Nephron progenitor cell (in vitro differentiated cells): ENCODE data around the gene DPM3.

Experiments used
- DNase-seq: peaks from one replicate; pipeline ENCODE4 v3.0.0; 2021
- H3K27ac Mint-ChIP-seq: 2 replicates; pipeline ENCODE4 v1.8.0; 2021; ENCODE audit warnings: mild to moderate bottlenecking, moderate library complexity, mixed read lengths
- H3K27me3 Mint-ChIP-seq: 2 replicates; pipeline ENCODE4 v1.8.0; 2021; ENCODE audit warnings: mild to moderate bottlenecking, low read depth, mixed read lengths; ENCODE audit not compliant: poor library complexity
- H3K36me3 Mint-ChIP-seq: 2 replicates; pipeline ENCODE4 v1.8.0; 2021; ENCODE audit warnings: low read depth, mixed read lengths
- H3K4me1 Mint-ChIP-seq: 2 replicates; pipeline ENCODE4 v1.8.0; 2021; ENCODE audit warnings: mixed read lengths
- H3K4me3 Mint-ChIP-seq: 2 replicates; pipeline ENCODE4 v1.8.0; 2021; ENCODE audit warnings: mild to moderate bottlenecking, moderate library complexity, mixed read lengths
- H3K9me3 Mint-ChIP-seq: 2 replicates; pipeline ENCODE4 v1.8.0; 2021; ENCODE audit warnings: mild to moderate bottlenecking, moderate library complexity, mixed read lengths
- TF ChIP-seq, protein P1 (sequence below): fragments of 200-600 bp; sonication (generic); IDR thresholded peaks from 2 replicates; pipeline ENCODE4 v1.5.0; 2021; ENCODE audit warnings: antibody characterized with exemption

DPM3 gene

DNA sequence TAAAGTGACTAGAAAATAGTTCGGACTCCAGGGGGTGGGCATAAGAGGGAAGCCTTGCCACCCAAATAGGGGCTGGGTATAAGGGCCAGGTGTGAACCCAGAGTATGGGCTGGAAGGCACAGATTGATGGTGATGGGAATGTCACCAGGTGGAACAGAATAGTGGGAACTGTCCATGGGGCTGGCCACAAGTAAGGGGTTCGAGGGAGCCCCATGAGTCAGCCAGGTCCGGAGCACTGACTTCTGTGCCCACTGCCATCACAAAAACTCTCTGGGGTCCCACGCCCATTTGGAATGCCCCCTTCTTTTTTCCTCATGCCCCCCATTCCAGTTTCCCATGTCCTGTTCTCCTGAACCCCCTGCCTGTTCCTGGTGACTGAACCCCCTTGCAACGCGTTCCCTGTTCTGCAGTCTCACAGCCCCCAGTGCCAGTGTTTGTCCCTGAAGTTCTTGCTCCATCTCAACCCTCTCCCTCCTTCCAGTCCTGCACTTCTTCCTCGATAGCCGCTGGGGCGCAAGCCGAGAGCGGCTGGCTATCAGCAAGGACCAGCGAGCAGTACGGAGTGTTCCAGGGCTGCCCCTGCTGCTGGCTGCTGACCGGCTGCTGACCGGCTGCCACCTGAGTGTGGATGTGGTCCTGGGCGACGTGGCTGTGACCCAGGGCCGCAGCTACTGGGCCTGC is 41.2 kb upstream of the DPM3 start:
- no peak overlapping the region for H3K4me3 Mint-ChIP-seq
- DNase-seq = no peak

DNA sequence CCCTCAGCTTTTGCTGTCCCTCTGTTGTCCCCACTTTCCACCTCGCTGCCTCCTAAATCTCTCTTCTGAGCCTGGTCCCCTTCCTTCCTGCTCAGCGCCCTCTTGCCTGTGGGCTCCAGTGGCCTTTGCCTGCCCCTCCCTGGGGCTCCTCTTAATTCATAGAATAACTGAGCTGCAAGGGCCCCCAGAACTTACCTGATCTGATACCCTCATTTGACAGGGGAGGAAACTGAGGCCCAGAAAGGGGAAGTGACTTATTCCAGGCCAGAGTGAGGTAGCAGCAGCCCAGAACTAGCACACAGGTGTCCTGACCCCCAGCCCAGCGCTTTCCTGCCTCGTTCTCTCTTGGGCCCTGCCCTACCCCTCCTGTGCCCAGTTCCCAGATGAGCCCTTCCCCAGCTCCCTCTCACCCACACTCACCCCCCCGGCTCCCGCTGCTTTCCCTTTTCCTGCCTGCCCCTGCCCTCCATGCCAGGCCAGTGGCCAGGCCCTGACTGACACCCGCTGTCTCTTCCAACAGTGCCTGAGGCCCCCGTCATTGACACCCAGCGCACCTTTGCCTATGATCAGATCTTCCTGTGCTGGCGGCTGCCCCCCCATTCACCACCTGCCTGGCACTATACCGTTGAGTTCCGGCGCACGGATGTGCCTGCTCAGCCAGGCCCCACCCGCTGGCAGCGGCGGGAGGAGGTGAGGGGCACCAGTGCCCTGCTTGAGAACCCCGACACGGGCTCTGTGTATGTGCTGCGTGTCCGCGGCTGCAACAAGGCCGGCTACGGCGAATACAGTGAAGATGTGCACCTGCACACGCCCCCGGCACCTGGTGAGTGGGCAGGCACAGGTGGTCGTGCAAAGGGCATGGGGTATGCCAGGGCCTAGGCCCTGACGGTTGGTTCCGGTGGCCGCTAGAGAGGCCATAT is 39.0 kb upstream of the DPM3 start:
- peaks cover 10% of the 10 kb centered on the region for H3K27me3 Mint-ChIP-seq
- TF ChIP-seq, protein P1, sequence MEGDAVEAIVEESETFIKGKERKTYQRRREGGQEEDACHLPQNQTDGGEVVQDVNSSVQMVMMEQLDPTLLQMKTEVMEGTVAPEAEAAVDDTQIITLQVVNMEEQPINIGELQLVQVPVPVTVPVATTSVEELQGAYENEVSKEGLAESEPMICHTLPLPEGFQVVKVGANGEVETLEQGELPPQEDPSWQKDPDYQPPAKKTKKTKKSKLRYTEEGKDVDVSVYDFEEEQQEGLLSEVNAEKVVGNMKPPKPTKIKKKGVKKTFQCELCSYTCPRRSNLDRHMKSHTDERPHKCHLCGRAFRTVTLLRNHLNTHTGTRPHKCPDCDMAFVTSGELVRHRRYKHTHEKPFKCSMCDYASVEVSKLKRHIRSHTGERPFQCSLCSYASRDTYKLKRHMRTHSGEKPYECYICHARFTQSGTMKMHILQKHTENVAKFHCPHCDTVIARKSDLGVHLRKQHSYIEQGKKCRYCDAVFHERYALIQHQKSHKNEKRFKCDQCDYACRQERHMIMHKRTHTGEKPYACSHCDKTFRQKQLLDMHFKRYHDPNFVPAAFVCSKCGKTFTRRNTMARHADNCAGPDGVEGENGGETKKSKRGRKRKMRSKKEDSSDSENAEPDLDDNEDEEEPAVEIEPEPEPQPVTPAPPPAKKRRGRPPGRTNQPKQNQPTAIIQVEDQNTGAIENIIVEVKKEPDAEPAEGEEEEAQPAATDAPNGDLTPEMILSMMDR = no peak
- DNase-seq = no peak
- H3K27ac Mint-ChIP-seq = no peak overlapping the region
- H3K9me3 Mint-ChIP-seq = no peaks in the 10 kb centered on the region
- no peak overlapping the region for H3K4me3 Mint-ChIP-seq
- H3K36me3 Mint-ChIP-seq = peaks cover 28% of the 10 kb centered on the region
- peaks cover 26% of the 10 kb centered on the region for H3K4me1 Mint-ChIP-seq

More for the DNA sequence above, 41.2 kb upstream of the DPM3 start:
- TF ChIP-seq, protein P1 = no peak
- Mint-ChIP-seq H3K27ac (no peak overlapping the region), H3K9me3 (no peaks in the 10 kb centered on the region), H3K36me3 (peaks cover 26% of the 10 kb centered on the region), H3K27me3 (peaks cover 7% of the 10 kb centered on the region), H3K4me1 (peaks cover 20% of the 10 kb centered on the region)

GRCh38 chr1:155178441-155179111 is 38.2 kb upstream of the DPM3 start:
- peaks cover 28% of the 10 kb centered on the region for H3K36me3 Mint-ChIP-seq
- H3K4me3 Mint-ChIP-seq = no peak overlapping the region
- no peak for DNase-seq
- peak overlapping the region; percentile 67 for H3K27ac Mint-ChIP-seq
- no peaks in the 10 kb centered on the region for H3K9me3 Mint-ChIP-seq
- H3K27me3 Mint-ChIP-seq = peaks cover 11% of the 10 kb centered on the region
- TF ChIP-seq, protein P1 = no peak
- peaks cover 34% of the 10 kb centered on the region for H3K4me1 Mint-ChIP-seq

GRCh38 chr1:155177918-155178281 is 37.6 kb upstream of the DPM3 start:
- TF ChIP-seq, protein P1 = no peak
- Mint-ChIP-seq H3K4me1 (peaks cover 40% of the 10 kb centered on the region), H3K4me3 (no peak overlapping the region), H3K9me3 (no peaks in the 10 kb centered on the region), H3K27me3 (peaks cover 14% of the 10 kb centered on the region), H3K36me3 (peaks cover 28% of the 10 kb centered on the region), H3K27ac (no peak overlapping the region)
- no peak for DNase-seq

- Mint-ChIP-seq H3K4me3 (no peak overlapping the region), H3K9me3 (no peaks in the 10 kb centered on the region), H3K4me1 (peaks cover 43% of the 10 kb centered on the region), H3K36me3 (peaks cover 26% of the 10 kb centered on the region), H3K27me3 (peaks cover 14% of the 10 kb centered on the region), H3K27ac (no peak overlapping the region)
- DNase-seq = no peak
- TF ChIP-seq, protein P1 = no peak
Observed at GRCh38 chr1:155177192-155177917, 37.0 kb upstream of the DPM3 start.
